GM19025 (cell line): ENCODE results near the gene MAPK6.

Experiments
- ATAC-seq: cut with Tn5 transposase; IDR thresholded peaks from one replicate; pipeline ENCODE4 v1.9.1; 2021; ENCODE audit warnings: mild to moderate bottlenecking, low read depth, moderate library complexity; ENCODE audit not compliant: unreplicated experiment

Gene MAPK6

GRCh38 chr15:52100807-52101442 lies 81.9 kb downstream of the MAPK6 start:
- no peak for ATAC-seq

GRCh38 chr15:52101542-52102323 lies 82.7 kb downstream of the MAPK6 start:
- no peak for ATAC-seq

- no peak for ATAC-seq
These were observed 83.4 kb downstream of the MAPK6 start for GRCh38 chr15:52102463-52102862.

- ATAC-seq, result peak; percentile 62
These were observed 84.5 kb downstream of the MAPK6 start for GRCh38 chr15:52103217-52104207.

GRCh38 chr15:52104532-52105004 lies 85.5 kb downstream of the MAPK6 start:
- peak; percentile 31 for ATAC-seq

GRCh38 chr15:52105846-52106245 lies 86.8 kb downstream of the MAPK6 start:
- no peak for ATAC-seq

- ATAC-seq, result no peak
These were observed 87.6 kb downstream of the MAPK6 start for GRCh38 chr15:52106641-52107040.

GRCh38 chr15:52107238-52107637 lies 88.2 kb downstream of the MAPK6 start:
- ATAC-seq, result no peak

GRCh38 chr15:52109559-52110451 lies 90.8 kb downstream of the MAPK6 start:
- peak; percentile 33 for ATAC-seq

- ATAC-seq, result no peak
These were observed 92.6 kb downstream of the MAPK6 start for GRCh38 chr15:52111517-52112202.

GRCh38 chr15:52112203-52112750 lies 93.3 kb downstream of the MAPK6 start:
- ATAC-seq, result peak; percentile 33

- ATAC-seq, result no peak
These were observed 94.2 kb downstream of the MAPK6 start for GRCh38 chr15:52113235-52113634.

GRCh38 chr15:52113708-52114107 lies 94.7 kb downstream of the MAPK6 start:
- ATAC-seq, result no peak

- no peak for ATAC-seq
These were observed 95.4 kb downstream of the MAPK6 start for GRCh38 chr15:52114261-52115055.

GRCh38 chr15:52115598-52116427 lies 96.8 kb downstream of the MAPK6 start:
- no peak for ATAC-seq
